HG02840 (cell line): ENCODE data around the gene TMEM115.

Experiments
- ATAC-seq: cut with Tn5 transposase; IDR thresholded peaks from one replicate; pipeline ENCODE4 v1.9.1; 2021; ENCODE audit warnings: mild to moderate bottlenecking, moderate library complexity, moderate number of reproducible peaks; ENCODE audit not compliant: unreplicated experiment, low FRiP score

TMEM115 gene

DNA sequence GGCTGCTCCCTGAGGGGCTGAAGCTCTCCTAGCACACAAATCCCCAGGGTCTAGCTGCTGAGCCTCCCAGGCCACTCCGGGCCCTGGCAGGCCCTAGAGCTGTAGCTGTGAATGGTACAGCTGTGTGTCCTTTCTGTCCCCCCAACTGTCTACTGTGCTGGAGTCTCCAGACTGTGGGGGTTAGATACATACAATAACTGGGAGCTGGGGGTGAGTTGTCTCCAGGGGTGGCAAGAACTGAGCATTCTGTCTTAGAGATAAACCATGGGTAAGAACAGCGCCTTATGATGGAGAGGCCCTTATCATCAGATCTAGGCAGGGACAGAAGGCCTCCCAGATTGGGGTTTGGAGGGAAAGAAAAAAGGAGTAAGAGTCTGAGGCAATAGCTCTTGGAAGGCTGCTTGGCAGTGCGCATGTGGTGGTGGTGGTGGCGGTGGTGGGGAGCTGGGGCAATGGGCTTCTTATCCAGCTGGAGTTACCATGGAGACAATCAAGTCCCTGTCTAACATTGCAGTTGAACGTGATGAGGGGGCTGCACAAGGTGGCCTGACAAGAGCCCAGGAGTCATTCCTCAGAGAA is 5.0 kb downstream of the TMEM115 start:
- ATAC-seq: no peak

DNA sequence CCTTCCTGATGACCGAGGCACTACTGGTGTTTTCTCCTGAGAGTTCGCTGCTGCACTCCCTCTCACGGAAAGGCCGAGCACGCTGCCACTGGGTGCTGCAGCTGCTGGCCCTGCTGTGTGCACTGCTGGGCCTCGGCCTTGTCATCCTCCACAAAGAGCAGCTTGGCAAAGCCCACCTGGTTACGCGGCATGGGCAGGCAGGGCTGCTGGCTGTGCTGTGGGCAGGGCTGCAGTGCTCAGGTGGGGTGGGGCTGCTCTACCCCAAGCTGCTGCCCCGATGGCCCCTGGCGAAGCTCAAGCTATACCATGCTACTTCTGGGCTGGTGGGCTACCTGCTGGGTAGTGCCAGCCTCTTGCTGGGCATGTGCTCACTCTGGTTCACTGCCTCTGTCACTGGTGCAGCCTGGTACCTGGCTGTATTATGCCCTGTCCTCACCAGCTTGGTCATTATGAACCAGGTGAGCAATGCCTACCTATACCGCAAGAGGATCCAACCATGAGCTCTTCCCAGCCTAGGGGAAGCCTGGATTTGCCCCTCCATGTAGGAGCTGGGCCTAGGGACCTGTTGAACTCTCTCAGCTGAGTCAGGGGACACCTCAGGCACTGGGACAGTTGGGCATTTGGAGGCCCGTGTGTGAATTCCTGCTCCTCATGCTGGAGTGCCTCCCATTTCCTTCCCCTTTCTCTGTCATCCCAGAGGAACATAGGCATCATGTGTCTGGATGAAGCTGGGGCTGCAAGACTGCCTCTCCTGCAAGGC is 5.9 kb downstream of the TMEM115 start:
- no peak for ATAC-seq

DNA sequence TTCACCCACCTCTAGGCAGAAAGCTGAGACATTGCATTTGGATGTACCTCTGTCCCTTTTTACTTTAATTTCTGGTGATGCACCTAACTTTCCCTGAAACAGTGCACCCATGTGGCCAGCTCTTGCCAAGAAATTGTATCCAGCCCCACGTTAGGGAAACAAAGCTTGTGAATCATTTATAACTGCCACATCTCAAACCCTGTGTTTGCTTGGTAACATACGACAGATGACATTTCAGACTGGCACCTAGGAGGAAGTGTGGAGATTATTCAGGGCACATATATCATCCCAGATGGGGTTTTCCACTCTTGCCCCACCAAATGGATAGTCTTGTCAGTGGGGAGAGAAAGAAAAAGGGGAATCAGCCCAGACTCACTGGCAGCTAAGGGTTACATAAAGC is 6.5 kb downstream of the TMEM115 start:
- no peak for ATAC-seq

DNA sequence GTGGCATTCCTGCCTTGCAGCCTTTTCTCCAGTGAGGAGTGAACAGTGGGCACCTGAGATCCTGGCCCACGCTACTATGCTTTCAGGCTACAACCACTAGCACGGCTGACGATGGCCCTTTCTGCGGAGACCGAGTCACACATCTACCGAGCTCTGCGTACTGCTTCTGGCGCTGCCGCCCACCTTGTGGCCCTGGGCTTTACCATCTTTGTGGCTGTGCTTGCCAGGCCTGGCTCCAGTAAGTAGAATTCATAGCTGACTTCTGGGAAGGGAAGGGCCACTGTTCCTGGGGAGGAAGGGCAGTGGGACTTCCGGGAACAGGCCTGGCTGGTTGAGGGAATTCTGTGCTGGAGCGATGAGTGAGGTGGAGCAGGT is 8.0 kb downstream of the TMEM115 start:
- no peak for ATAC-seq

DNA sequence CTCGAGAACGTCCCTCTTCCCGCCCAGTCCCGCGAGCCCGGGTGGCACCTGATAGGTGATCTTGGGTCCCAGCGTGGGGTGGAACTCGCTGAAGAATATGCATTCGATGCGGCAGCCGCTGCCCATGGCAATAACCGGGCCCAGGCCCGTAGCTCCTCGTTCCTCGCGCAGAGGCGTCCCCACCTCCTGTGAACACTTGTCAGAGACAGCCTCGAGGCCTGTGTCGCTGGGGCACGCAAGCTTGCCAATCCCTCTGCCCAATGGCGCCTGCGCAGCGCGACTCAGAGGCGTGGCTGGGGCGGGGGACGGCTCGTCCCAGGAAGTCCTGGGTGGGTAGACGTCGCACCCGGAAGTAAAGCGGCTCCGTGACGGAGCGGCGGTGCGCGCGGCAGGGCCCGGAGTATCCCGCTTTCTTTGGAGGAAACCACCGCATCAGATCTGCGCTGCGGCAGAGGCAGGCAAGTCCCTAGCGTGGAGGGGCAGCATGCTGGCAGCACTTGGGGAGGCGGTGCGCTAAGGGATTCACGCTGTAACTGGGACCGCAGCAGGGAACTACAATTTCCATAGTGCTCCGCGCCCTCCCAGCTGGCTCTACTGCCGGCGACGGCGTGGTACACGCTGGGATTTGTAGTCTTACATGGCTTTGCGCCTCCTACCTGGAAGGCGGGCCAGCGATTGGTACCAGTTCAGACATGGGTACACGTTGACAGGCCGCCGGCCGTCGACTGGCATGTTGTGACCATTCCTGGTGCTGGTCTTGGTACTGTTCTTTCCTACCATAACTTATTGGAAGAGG is 8.6 kb downstream of the TMEM115 start, which contains the start of the genes CYB561D2 and NPRL2:
Gene CYB561D2, plus strand, starts transcription at position 336 of the 796 bp plus-strand sequence. CDS start 572 bp downstream, outside the sequence.
Gene NPRL2, minus strand, starts transcription at position 249 of the 796 bp plus-strand sequence. Its CDS starts 123 bp downstream, at position 126.
- peak; percentile 79 for ATAC-seq

DNA sequence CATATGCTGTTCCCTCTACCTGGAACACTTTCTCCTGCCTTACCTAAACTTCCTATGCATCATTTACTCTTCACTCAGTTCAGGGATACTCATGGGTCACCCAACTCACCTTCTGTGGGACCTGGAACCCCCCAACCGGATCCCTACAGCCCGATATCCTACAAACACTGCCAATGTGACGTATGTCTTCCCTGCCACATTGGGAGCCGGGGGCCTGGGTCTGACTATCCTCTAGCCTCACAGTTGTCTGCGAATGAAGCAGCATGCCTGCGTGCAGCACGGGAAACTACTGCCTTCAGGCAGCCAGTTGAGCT is 9.2 kb downstream of the TMEM115 start:
- peak; percentile 9 for ATAC-seq

DNA sequence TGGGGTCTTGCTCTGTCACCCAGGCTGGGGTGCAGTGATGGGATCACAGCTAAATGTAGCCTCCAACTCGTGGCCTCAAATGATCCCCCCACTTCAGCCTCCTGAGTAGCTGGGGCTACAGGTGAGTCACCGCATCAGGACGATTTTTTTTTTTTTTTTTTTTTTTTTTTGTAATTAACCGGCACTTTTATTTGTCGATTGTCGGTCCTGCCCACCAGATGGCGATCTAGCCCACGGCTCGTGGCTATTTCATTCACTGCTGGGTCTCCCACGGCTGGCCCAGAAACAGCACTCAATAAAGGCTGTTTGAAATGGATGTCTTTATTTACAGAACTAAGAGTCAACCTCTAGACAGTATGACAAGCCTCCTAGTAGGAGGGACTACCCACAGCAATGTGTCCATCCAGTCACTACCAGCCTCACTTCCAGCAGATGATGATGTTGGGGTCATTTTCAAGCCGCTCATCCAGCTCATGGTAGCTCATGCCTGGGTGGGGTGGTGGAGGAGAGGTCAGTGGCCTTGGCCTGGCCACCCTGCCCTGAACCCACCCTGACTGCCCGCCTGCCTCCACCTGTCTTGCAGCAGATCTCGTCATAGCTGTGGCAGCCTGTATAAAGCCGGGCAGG is 12.0 kb downstream of the TMEM115 start:
- ATAC-seq: no peak

DNA sequence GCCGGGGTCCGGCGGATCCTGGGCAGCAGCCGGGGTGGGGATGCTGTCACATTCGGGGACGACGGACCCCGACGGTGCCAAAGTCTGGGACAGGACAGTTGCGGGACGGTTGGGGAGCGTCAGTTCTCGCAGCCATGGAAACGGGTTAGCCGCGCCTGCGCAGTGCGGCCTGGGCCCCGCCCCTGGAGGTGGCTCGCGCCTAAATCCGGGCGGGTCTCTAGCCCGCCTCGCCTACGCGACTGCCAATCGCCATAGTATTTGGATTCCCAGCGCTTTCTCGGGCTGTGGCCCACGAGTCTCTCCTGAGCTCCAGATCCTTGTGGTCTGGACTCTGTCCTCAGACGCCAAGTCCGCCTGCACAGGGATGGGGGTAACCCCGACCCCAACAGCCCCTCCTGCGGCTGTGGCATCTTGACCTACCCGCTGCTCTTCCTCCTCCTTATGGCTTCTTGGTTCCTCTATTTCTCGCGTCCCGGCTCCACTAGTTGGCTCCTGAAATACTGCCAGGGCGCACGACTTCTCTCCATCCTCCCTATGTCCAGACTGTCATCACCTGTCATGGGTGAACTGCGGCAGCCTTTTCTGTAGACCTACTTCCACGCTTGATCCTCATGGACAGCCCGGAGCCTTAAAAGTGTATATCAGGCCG is 13.6 kb downstream of the TMEM115 start, which contains the start of gene ZMYND10:
Gene ZMYND10, minus strand, starts transcription at position 147 of the 649 bp plus-strand sequence. CDS start 153 bp downstream, outside the sequence.
- no peak for ATAC-seq

DNA sequence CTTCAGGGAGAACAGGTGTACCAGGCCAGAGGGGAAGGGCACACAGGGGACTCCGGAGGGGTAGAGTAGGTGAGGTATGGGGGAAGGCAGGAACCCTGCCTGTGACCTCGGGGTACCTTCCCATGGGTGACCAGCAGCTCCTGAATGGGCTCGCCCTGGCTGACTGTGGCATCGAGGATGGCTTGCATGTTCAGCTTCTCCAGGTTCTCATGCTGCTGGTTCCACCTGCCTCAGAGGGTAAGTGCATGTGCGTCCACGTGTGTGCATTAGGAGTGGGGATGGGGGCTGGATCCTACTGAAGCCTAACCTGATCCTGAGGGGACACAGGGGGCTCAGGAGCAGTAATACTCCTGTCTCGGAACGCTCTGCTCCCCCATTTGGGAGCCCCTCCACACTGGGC is 14.3 kb downstream of the TMEM115 start:
- no peak for ATAC-seq

DNA sequence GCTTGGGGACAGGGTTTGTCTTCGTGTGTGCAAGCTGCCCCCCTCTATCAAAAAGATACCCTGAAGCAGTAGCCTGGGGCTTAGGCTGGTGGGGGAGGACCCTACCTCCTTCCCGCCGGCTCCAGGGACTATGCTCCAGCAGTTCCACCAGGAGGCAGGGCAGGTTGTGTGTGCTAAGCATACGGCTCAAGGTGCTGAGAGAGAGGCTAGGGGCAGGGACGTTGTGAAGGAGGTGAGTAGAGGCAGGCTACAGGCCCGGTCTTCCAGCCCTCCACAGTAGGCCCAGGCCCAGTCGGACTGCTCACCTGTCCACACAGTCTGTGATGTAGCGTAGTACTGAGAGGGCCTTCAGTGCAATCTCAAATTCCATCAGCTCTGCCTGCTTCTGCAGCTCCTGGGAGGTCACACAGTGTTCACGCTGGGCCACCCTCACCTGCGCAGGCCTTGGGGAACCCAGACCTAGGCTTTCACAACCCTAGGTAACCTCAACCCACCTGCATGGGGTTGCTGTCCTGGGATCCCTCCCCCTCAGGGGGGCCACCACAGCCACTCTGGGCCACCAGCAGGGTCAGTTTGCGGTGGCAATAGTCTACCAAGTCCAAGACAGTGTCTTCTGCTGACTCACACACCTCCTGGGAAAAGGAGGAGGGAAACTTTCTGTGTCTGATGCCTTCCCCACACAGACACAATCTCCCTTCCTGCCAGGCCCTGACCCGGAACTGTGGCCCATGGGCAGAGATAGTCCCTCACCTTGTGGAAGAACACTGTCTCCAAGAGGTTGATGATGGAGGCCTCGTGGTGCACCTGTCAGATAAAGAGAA is 16.3 kb downstream of the TMEM115 start:
- no peak for ATAC-seq

DNA sequence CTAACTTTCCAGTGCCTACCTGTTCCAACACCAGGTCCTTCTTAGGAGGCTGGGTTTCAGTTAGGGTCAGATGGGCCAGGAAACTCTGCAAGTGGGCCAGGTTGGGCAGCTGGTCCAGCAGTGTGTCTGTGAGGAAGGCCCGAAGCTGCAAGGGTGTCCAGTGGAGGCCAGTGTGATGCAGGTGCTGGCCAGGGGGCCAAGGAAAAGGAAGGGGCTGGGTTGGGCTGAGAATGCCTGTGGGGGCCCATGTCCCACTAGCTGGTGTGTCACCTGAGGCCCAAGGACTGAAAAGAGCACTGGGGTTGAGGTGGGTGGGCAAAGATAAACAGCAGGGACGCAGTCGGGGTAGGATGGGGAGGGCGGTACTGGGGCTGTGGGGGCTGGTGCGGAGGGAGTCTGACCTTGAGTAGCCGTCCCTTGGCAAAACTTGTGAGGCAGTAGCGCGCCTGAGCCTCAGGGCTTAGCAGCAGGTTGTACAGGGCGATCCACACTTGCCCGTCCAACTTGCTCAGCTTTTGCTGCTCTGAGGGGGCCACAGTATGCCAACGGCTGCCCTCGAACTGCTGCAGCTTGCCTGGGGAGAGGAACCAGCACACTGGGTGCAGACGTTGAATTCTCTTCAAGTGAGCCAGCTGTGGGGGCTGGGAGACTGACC is 17.2 kb downstream of the TMEM115 start:
- no peak for ATAC-seq

DNA sequence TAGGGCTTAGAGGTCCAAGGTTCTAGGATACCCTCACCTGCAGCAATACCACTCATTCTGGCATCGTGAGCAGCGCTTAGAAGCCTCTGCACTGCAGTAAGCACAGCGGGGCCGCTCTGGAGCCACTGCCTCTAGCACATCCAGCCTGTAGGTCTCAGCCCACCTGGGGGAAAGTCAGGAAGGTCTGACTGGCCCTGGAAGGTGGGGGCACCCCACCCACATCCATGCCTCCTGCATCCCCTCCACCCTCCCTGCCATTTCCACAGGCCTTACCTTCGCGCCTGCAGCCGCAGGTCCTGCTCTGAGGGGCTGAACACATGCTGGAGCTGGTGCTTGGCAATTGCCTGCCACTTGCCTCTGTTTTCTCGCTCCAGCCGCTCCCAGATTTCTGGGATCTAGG is 17.8 kb downstream of the TMEM115 start:
- ATAC-seq: no peak

DNA sequence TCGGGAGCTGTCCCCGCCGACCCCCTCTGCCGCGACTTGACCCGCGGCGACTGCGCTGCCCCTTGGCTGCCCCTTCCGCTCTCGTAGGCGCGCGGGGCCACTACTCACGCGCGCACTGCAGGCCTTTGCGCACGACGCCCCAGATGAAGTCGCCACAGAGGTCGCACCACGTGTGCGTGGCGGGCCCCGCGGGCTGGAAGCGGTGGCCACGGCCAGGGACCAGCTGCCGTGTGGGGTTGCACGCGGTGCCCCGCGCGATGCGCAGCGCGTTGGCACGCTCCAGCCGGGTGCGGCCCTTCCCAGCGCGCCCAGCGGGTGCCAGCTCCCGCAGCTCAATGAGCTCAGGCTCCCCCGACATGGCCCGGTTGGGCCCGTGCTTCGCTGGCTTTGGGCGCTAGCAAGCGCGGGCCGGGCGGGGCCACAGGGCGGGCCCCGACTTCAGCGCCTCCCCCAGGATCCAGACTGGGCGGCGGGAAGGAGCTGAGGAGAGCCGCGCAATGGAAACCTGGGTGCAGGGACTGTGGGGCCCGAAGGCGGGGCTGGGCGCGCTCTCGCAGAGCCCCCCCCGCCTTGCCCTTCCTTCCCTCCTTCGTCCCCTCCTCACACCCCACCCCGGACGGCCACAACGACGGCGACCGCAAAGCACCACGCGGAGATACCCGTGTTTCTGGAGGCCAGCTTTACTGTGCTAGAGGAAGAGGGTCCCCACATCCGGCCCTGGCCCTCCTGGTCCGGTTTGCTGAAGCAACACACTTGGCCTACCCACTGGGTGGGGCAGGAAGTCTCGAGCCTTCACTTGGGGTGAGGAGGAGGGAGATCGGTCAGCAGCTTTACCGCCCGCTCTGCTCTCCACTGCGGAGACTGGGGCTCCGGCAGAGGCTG is 18.6 kb downstream of the TMEM115 start, which contains the start of gene RASSF1:
Gene RASSF1, minus strand, starts transcription at position 389 of the 882 bp plus-strand sequence. Its CDS starts 31 bp downstream, at position 358.
- ATAC-seq: no peak

DNA sequence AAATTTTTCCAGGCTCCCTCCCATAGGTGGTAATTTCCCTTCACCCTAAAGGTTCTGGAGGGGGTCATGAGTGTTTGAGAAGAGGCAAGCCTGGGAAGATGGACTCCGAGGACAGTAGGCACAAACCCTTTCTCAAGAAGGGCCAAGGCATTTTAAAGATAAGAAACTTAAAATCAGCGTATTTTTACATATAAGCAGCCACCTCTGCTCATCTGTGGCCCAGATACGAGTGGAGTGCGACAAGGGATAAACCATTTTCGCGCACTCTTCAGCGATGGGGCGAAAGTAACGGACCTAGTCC is 19.2 kb downstream of the TMEM115 start:
- no peak for ATAC-seq

DNA sequence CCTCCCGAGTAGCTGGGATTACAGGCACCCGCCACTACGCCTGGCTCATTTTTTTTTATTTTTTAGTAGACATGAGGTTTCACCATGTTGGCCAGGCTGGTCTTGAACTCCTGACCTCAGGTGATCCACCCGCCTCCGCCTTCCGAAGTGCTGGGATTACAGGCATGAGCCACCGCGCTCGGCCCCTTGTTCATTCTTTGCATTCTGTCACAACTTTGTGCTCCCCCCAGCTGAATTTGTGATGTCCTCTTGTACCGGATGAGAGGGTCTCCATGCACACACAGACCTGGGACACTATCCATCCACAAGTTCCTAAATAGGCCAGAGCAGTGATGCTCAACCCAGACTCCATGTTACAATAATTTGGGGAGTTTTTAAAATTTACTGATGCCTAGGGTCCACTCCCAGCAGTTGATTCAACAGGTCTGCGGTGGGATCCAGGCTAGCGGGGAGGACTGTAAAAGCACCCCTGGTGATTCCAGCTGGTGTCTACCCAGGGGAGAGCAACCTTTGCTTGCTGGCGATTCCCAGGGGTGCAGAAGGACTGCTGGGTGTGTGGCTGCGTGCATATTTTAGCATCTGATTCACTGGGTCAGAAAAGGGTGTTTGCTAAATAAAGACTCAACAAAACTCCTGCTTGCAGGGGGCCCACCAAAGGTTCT is 19.7 kb downstream of the TMEM115 start:
- ATAC-seq: no peak

DNA sequence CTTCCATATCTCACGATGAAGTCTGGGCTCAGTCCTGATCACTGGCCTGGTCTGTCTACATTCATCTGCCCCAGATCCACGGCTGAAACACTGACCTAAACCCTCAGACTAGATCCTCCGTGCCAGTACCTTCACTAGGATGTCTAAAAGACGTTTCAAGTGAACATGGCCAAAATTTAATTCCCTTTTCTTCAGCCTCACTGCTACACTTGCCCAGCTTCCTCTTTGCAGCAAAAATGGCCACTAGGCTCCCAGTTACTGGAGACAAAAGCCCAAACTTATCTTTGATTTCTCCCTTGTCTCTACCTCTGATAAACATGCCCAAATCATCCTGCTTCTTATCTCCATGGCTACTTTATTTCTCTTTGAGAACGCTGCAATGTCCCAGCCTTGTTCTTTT is 20.4 kb downstream of the TMEM115 start:
- no peak for ATAC-seq

DNA sequence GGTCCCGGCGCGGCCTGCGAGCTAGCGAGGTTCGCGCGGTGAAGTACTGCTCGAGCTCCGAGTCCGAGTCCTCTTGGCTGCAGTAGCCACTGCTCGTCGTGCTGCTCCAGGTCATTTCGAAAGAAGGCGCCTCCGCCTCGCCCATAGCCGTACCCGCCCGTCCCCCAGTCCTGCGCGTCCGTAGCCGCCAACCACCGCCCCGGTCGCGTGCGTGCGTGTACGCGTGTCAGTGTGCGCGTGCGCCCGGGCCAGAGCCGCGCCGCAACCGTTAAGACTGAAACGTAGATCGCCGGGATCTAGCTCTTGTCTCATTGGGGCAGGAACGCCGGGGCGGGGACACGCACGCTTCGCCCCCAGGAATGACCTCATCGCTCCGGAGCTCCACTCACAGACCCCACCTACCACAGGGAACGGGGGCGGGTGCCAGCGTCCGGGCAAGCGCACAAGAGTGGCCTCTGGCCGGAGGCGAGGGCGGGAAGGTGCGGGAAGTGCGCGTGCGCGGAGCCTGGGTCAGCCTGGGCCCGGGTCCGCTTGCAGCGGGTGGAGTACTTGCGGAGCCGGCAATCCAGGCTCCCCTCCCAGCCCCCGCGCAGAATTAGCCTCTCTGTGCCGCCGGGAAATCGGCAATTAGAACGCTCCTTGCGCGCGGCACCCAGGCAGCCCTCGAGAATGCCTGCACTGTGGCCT is 22.0 kb downstream of the TMEM115 start:
- ATAC-seq: peak; percentile 85
